ENCODE data around the gene LRRC40.

LRRC40 gene

DNA sequence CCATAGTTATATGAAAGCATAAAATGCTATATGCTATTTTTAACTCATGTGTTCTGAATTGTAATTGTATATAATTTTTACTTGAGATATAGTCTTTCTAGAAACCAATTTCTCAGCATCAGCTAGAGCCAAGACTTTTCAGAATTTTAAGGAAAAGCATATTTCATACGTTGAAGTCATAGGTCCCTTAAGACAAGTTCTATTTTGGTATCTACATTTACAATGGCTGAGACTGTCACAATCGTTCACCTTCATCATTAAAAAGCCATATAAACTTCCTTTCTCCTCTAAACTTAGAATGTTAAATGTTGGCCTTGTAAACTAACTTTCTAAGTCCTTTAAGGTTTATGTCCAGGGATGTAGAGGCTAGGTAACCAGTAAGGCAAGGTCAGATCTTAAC is 104.1 kb downstream of the LRRC40 start:
- no peak for DNase-seq
- TF ChIP-seq, protein P1, sequence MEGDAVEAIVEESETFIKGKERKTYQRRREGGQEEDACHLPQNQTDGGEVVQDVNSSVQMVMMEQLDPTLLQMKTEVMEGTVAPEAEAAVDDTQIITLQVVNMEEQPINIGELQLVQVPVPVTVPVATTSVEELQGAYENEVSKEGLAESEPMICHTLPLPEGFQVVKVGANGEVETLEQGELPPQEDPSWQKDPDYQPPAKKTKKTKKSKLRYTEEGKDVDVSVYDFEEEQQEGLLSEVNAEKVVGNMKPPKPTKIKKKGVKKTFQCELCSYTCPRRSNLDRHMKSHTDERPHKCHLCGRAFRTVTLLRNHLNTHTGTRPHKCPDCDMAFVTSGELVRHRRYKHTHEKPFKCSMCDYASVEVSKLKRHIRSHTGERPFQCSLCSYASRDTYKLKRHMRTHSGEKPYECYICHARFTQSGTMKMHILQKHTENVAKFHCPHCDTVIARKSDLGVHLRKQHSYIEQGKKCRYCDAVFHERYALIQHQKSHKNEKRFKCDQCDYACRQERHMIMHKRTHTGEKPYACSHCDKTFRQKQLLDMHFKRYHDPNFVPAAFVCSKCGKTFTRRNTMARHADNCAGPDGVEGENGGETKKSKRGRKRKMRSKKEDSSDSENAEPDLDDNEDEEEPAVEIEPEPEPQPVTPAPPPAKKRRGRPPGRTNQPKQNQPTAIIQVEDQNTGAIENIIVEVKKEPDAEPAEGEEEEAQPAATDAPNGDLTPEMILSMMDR (IDR thresholded peaks at IDR 0.05; ENCODE audit: low read depth, low read length), result no peak
- H3K4me1 ChIP-seq, result no peaks in the 10 kb centered on the region

More for the DNA sequence above, 104.1 kb downstream of the LRRC40 start:
- Histone ChIP-seq H3K4me3 (ENCODE audit: low read depth, low read length) (no peak overlapping the region), H3K27me3 (no peaks in the 10 kb centered on the region), H3K36me3 (no peaks in the 10 kb centered on the region), H3K9me3 (no peaks in the 10 kb centered on the region)
